GM08714 (cell line): Measurements from ENCODE around the gene NOL6.

Experiments
- H3K4me3 ChIP-seq: fragments of 200-500 bp; sonication (Bioruptor generic); 2 replicates; pipeline ENCODE4 v1.5.1; 2014; ENCODE audit warnings: mild to moderate bottlenecking, low read length, inconsistent platforms
- ZNF274 ChIP-seq: IDR thresholded peaks from 2 replicates; pipeline ENCODE4 v1.6.1; 2012; ENCODE audit warnings: mild to moderate bottlenecking, low read depth, low read length

NOL6 gene

GRCh38 chr9:33415501-33416038, 58.2 kb downstream of the NOL6 start:
- TF ChIP-seq ZNF274 = no peak
- no peak overlapping the region for H3K4me3 ChIP-seq

GRCh38 chr9:33414889-33415500, 58.7 kb downstream of the NOL6 start:
- no peak for TF ChIP-seq ZNF274
- no peak overlapping the region for H3K4me3 ChIP-seq

- no peak overlapping the region for H3K4me3 ChIP-seq
- TF ChIP-seq ZNF274 = no peak
These were observed 59.5 kb downstream of the NOL6 start for GRCh38 chr9:33414268-33414667.
